Dermis microvascular lymphatic vessel endothelial cell (primary cell): ENCODE results near the gene MAP4K5. TPM values are rescaled to one million over a fixed set of nuclear protein-coding genes. Genes with fewer than 3 reads are reported as not detected.
A peak's percentile ranks its signal among the peaks of the same experiment; 100 is the strongest.
"Not testable (repeated sequence)": the region's sequence is repeated elsewhere in the genome, so short reads cannot be mapped to it uniquely, and the experiment has no call there.

Source experiments
- DNase-seq, 2 donors: peaks; one replicate each; pipeline versions ENCODE4 v3.0.0 to v3.0.0-alpha.2; 2010; ENCODE audit warnings: low read depth in 2 of 2
- total RNA-seq: library from RNA; depleted of rRNA; stranded (reverse); fragments of >200 nt; gene quantifications from 2 replicates; pipeline ENCODE4 v1.2.1, GENCODE V29; 2014

Gene MAP4K5
- 33.0 and 55.5 TPM in 2 replicates for total RNA-seq

DNA sequence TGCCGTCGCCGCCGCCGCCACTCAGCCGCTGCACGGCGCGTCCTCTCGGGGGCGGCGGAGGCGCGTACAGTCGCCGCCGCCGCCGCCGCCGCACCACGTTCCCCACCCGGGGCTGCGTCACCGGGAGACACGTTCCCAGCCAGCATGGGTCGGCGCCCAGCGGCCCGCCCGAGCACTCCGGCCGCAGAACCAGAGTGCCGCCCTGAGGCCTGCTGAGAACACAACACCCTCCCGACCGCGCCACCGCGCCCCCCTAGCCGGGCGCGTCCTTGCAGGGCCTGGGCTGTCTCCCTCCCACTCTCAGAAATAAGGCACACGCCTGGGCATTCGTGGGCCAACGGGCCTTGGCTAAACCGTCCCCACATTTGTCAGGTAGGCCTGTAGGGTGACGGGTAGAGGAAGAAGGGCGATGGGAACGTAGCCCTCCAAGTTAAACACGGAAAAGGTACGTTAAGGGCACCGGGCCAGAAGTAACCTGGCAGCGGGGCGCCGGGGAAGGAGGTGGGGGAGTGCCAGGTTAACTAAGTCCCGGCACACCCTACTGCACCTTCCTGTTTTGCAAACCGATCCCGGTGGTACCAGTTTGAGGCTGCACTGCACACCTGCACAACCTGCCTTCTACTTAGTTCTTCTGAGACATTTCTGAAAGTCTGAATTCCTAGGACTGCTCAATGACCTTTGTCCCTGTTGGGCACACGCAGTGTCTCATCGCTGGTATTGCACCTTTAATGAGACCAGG lies at the start of gene MAP4K5:
MAP4K5 (minus strand) TSS at position 68 of the 739 bp plus-strand sequence. CDS start 520 bp downstream, outside the sequence.
- DNase-seq, result peak; percentile 75 to 94

DNA sequence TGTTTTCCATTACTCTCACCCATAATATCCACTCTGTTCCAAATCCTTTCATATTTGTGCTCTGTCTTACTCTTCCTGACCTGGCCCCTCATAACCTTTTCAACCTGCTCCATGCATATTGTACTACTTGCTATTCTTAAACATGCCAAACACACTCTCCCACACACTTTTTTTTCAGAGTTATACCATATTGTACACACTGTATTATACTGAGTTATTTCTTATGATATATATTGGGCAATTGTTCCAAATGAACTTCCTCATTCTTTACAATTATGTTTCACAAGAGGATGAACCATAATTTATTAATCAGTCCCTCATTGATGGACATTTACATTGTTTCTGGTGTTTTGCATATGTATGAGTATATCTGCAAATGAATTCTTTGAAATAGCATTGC lies 46.1 kb upstream of the MAP4K5 start:
- no peak for DNase-seq

DNA sequence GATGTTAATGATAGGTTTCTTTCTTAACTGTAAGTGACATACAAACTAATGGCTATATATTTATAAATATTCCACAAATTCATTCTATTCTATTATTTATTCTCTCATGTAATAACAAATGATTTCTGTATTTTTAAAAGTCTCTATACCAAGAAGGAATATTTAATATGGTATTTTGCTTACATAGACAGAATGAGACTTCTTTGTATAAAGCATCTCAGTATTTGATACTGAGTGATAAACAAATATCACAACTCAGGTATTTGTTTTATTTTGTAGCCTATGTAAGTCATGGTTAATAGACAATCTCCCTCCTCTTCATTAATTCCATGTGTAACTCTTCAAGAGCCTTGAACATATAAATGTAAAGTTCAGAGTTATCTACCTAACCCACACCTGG lies 45.6 kb upstream of the MAP4K5 start:
- DNase-seq, result no peak

GRCh38 chr14:50575769-50576168 lies 43.4 kb upstream of the MAP4K5 start:
- no peak for DNase-seq

- DNase-seq, result no peak
Observed at GRCh38 chr14:50573862-50574261, 41.5 kb upstream of the MAP4K5 start.

- no peak for DNase-seq
Observed at GRCh38 chr14:50569714-50570274, 37.4 kb upstream of the MAP4K5 start.

- no peak for DNase-seq
Observed at GRCh38 chr14:50562841-50563240, 30.5 kb upstream of the MAP4K5 start.

- DNase-seq, result peak in 1 of 2 donors; percentile 26
Observed at GRCh38 chr14:50560931-50561285, 28.5 kb upstream of the MAP4K5 start.

DNA sequence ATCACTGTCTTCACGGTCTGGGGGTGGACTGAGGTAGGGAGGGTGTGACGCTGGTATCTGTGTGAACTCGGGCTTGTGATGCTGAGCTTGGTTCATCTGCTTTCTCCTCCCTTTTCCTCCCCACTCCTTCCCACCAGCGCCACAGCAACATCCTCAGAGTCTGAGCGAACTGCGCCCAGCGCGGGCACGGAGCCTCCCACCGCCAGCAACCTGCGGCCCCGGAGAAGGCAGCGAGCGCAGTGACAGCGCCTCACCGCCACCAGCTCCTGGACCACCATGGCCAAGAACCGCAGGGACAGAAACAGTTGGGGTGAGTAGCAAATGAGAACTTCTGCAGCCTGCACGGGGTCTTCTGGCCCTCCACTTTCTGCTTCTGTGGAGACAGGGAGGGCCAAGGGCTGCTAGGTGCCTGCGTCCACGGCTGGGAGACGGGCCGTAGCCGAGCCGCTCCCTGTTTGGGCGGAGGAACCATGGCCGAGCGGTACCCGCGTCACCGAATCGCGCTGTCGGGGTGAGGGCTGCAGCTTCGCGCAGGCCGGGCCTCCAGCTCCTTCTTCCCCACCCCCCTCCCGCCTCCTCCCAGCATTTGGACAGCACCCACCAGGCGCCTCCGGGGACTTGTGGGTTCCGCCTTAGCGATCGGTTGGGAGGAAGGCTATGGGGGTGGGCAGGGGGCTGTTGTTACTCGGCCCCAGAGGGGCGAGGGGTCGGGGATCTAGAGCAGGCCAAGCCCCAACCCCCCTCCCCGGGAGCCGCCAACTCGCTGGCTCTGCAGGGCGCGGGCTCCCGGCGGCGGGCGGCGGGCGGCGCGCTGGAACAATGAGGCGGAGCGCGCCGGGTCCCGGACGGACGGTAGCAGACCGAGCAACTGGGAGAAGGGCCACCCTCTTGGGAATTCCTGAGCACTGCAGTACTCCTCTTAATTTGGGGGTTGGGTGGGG lies 27.9 kb upstream of the MAP4K5 start, which contains the start of gene ATL1:
ATL1 (plus strand) TSS at position 156 of the 941 bp plus-strand sequence; CDS start at position 277, 121 bp downstream.
- DNase-seq, result peak in 1 of 2 donors; percentile 57

GRCh38 chr14:50552796-50553195 lies 20.4 kb upstream of the MAP4K5 start:
- not testable (repeated sequence) for DNase-seq

GRCh38 chr14:50551877-50552276 lies 19.5 kb upstream of the MAP4K5 start:
- no peak for DNase-seq

DNA sequence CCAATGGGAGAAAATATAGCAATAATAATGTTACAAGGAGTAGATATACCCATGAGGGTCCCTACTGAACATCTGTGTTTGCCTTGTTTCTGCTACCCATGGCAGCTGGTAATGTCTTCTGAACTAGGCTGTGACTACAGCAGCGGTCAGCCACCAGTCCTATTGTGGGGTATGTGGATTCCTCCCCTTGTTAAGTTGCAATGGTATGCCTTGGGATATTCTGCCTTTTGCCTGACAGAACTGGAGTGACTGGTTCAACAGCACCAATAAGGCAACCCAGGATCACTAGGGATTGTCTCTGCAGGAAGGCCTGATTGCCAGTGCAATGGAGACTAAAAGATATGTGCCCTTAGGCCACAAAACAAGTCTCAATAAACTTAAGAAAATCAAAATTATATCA lies 17.9 kb upstream of the MAP4K5 start:
- DNase-seq, result no peak

GRCh38 chr14:50545618-50546017 lies 13.2 kb upstream of the MAP4K5 start:
- no peak for DNase-seq

- DNase-seq, result no peak
Observed at GRCh38 chr14:50544911-50545310, 12.5 kb upstream of the MAP4K5 start.

- DNase-seq, result peak; percentile 37 to 69
Observed at GRCh38 chr14:50542941-50543418, 10.6 kb upstream of the MAP4K5 start.

DNA sequence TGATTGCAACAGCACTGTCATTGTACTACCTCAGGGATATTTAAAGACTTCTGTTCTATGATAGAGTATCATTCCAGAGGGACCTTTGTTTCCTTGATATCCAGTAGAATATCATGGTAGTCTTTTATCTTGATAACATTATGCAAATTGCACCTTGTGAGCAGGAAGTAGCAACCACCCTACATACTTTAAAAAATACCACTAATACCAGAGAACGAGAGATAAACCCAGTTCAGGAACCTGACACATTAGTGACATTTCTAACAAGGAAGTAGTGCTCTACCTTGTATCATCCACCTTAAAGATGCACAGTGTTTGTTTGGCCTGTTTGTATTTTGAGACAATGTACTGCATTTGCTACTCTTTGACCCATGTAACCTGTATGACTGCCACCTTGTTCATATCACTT lies 8.8 kb upstream of the MAP4K5 start:
- no peak for DNase-seq

DNA sequence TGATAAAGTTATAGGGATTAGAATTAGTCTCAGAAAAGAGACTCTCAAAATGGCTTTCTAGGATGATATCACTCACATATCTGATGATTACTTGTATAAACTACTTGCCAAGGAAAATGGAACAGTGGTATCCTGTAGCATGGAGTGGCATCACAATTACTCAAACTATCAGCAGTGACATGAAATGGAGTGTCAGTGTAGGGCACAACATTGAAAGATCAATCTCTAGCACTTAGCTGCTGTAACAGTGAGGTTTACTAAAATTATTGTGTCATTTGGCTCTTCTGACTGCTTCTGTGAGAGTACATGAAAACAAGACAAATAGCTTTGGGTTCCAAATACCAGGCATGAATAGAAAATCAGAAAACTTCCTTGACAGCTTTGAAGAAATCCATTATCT lies 6.7 kb upstream of the MAP4K5 start:
- DNase-seq, result no peak

DNA sequence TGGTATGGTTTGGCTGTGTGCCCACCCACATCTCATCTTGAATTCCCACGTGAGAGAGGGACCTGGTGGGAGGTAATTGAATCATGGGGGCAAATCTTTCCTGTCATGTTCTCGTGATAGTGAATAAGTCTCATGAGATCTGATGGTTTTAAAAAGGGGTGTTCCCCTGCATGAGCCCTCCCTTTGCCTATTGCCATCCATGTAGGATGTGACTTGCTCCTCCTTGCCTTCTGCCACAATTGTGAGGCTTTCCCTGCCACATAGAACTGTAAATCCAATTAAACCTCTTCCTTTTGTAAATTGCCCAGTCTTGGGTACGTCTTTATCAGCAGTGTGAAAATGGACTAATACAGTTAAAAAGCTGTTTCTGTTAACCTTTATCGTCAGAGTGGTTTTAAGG lies 5.7 kb upstream of the MAP4K5 start:
- not testable (repeated sequence) for DNase-seq

DNA sequence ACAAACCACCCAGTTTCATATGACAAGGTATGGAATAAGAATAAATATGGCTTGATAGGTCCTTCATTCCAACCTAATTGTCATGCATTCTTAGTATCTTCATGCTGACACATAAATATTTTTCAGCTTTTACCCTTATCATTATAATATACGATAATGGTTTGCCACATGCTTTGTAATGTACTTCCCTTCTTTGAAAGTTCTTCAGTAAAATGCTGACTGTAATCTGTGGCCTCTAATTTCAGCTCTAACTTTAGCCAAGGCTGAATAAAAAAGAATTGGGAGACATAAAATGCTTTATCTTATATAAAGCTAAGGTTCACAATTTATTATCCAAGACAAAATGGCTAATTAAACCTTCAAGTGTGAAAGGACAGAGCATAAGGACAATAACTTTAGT lies 2.6 kb upstream of the MAP4K5 start:
- no peak for DNase-seq

DNA sequence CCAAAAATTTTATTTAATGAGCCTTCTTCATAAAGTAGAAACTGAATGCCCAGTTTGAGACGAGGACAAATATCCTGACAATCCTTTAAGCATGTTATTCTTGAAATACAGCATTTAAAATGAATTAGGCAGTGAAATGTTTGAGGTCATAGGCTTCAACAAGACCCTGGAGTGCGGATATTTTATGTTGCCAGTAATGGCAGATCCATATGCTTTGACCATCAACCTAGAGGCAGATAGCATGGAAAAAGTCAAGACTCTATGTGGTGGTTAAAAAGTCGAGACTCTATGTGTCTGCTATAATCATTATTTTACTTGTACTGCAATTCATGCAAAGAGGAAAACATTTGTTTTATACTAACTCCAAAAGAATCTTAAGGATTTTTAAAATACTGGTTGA lies 2.0 kb upstream of the MAP4K5 start:
- no peak for DNase-seq

GRCh38 chr14:50533806-50534205 lies 1.4 kb upstream of the MAP4K5 start:
- no peak for DNase-seq

DNA sequence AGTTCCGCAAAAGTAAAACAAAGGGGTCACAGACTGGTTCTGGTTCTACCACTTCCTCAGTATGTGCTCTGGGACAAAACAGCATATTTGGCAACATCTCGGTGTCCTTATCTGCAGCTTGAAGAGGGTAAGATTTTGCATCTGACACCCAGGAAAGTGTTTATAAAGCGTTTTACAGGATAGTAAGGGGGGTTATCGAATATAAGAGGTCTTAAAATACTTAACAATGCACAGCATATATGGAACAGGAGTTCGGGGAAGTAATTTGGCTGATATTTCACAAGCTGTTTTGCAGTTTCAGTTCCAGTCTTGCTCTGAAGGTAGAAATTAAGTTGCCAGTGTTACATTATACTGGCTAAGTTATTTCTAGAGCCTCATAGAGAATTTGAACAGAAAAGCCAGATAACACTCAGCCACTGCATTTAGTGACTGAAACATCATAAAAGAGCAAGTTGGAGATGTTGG lies 904 bp upstream of the MAP4K5 start:
- DNase-seq, result no peak
